Left ventricle myocardium inferior (tissue), 1 donor: ENCODE results near the gene TM4SF18. TPM values are rescaled to one million over a fixed set of nuclear protein-coding genes. Genes with fewer than 3 reads are reported as not detected.

Source experiments
- DNase-seq: peaks from one replicate; pipeline ENCODE4 v3.0.0-alpha.2; 2020
- H3K27ac ChIP-seq: fragments of 200-600 bp; replicated peaks from 2 replicates; pipeline ENCODE4 v1.8.0; 2021
- H3K27me3 ChIP-seq: fragments of 200-600 bp; 2 replicates; pipeline ENCODE4 v1.8.0; 2021; ENCODE audit warnings: low read depth
- H3K36me3 ChIP-seq: fragments of 200-600 bp; 2 replicates; pipeline ENCODE4 v1.8.0; 2021
- H3K4me1 ChIP-seq: fragments of 200-600 bp; 2 replicates; pipeline ENCODE4 v1.8.0; 2021
- H3K4me3 ChIP-seq: fragments of 200-600 bp; 2 replicates; pipeline ENCODE4 v1.8.0; 2021; ENCODE audit warnings: mild to moderate bottlenecking, moderate library complexity
- H3K9me3 ChIP-seq: fragments of 200-600 bp; replicated peaks from 2 replicates; pipeline ENCODE4 v1.8.0; 2021
- intact Hi-C: fragments of 100-400 bp; cut with micrococcal nuclease; formaldehyde crosslinking; loops from one replicate; pipeline ENCODE4 v1.11.0; 2022
- total RNA-seq: library from RNA; stranded (reverse); fragmentation: NEBNext Ultra II Directional; extraction: Animal tissue kit (Norgen Biotek cat#: 25700); gene quantifications from one replicate; pipeline ENCODE4 v1.2.1, GENCODE V29; 2021
- TF ChIP-seq, protein P1 (sequence below): fragments of 200-600 bp; IDR thresholded peaks from 2 replicates; pipeline ENCODE4 v1.8.0; 2021; ENCODE audit warnings: antibody characterized with exemption, mild to moderate bottlenecking, borderline replicate concordance
- donor health status: DM: no; HTN: yes; CAD: no; lungs with severe emphysema.

Gene TM4SF18
- total RNA-seq, 1 donor from 2014 or later: 11.2 TPM

DNA sequence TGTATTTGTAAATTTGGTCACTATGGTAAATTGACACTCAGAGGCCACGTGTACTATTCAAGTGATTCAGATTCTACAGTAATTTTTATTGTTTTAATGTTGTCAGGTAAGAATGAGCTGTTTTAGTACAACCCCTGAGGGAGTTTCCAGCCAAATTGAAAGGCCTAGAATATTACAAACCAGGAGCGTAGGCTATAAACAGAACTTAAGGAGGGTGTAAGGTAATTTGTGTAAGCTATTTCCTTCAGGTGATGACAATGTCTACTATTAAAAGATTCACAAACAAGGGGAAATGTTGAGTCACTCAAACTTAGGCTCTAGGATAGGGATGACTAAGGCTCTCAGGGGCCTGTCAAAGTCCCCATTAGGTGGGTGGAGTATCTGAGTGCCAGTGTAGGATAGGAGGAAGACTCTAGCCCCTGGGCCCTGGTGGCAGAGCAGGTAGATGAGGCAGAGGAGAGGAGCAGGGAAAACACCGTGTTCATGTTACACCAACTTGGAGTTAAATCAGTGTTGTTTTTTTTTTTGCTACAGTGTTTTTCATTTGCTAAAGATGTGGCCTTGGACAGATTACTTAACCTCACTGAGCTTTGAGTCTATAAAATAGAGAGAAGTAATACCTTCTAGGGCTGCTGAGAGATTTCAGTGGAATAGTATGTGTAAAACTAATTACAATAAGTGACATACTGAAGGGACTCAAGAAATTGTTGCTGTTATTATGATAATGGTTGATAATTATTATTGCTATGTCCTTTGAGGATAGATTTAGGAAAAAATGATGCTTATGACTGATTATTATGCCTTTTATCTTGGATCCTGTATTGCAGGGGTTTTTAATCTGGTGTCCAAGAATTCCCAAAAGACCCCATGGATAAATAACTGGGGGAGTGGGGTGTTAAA lies 33.8 kb upstream of the TM4SF18 start:
- H3K36me3 ChIP-seq: peaks cover 32% of the 10 kb centered on the region
- intact Hi-C loops: no loop called here
- TF ChIP-seq, protein P1, sequence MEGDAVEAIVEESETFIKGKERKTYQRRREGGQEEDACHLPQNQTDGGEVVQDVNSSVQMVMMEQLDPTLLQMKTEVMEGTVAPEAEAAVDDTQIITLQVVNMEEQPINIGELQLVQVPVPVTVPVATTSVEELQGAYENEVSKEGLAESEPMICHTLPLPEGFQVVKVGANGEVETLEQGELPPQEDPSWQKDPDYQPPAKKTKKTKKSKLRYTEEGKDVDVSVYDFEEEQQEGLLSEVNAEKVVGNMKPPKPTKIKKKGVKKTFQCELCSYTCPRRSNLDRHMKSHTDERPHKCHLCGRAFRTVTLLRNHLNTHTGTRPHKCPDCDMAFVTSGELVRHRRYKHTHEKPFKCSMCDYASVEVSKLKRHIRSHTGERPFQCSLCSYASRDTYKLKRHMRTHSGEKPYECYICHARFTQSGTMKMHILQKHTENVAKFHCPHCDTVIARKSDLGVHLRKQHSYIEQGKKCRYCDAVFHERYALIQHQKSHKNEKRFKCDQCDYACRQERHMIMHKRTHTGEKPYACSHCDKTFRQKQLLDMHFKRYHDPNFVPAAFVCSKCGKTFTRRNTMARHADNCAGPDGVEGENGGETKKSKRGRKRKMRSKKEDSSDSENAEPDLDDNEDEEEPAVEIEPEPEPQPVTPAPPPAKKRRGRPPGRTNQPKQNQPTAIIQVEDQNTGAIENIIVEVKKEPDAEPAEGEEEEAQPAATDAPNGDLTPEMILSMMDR: no peak
- H3K4me3 ChIP-seq: no peak overlapping the region
- peaks cover 45% of the 10 kb centered on the region for H3K4me1 ChIP-seq
- no peaks in the 10 kb centered on the region for H3K9me3 ChIP-seq
- no peak for DNase-seq
- no peaks in the 10 kb centered on the region for H3K27me3 ChIP-seq
- peak overlapping the region; percentile 45 for H3K27ac ChIP-seq

DNA sequence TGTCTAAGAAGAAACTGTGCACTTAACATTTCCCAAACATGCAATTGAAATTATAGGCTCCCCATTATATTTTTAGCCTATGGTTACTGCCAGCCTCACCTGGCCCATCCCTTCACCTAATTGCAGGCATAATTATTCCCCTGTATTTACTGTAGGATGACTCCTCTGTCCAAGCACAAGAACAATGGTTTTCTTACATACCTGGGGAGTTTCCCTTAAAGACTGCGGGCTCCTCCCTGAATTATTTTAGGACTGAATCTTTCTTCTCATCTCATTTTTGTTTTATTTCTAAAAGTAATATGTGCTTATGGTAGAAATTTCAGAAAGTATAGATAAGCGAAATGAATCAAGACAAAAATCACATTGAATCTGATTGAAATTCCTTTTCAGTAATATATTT lies 32.6 kb upstream of the TM4SF18 start:
- Histone ChIP-seq H3K4me3 (no peak overlapping the region), H3K9me3 (no peaks in the 10 kb centered on the region), H3K27ac (no peak overlapping the region), H3K4me1 (peaks cover 34% of the 10 kb centered on the region), H3K36me3 (peaks cover 21% of the 10 kb centered on the region), H3K27me3 (no peaks in the 10 kb centered on the region)
- DNase-seq: no peak
- TF ChIP-seq, protein P1: no peak
- intact Hi-C loops: no loop called here

DNA sequence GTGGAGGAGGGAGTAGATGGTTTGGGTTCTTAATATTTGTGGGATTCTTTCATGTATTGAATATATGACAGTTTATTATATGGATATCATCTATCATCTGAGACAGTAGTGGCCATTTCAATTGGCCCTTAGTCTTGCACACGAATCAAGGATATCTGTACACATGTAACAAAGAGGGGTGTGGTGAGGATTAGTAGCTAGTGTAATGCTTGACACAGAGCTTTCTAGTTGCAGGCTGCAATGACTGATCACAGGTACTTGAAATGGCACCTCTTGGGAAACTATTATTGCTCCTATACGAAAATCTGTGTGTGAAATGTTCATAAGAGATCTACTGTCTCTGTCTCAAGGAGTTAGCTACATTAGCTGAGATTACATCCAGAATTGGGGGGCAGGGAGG lies 31.2 kb upstream of the TM4SF18 start:
- no peak for DNase-seq
- peaks cover 20% of the 10 kb centered on the region for H3K4me1 ChIP-seq
- TF ChIP-seq, protein P1: no peak
- intact Hi-C loops: no loop called here
- no peaks in the 10 kb centered on the region for H3K9me3 ChIP-seq
- H3K36me3 ChIP-seq: peaks cover 9% of the 10 kb centered on the region
- no peaks in the 10 kb centered on the region for H3K27me3 ChIP-seq
- H3K4me3 ChIP-seq: no peak overlapping the region
- no peak overlapping the region for H3K27ac ChIP-seq

DNA sequence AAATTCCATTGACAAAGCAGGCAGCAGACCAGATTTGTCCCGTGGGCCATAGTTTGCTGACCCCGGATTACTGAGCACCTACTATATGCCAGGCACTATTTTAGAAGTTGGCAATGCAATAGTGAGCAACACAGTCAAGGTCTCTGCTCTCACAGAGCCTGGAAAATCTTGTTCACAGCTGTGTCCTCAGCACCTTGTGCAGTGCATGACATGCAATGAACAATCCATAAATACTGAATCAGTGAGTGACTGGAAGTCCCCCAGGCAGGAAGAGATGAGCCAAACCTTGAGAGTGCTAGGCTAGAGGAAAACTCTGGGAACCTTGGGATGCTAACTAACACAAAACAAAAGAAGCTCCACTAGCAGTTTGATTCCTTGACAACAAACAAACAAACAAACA lies 29.6 kb upstream of the TM4SF18 start:
- Histone ChIP-seq H3K27me3 (no peaks in the 10 kb centered on the region), H3K4me3 (no peak overlapping the region), H3K36me3 (no peaks in the 10 kb centered on the region), H3K9me3 (no peaks in the 10 kb centered on the region), H3K27ac (no peak overlapping the region), H3K4me1 (peaks cover 9% of the 10 kb centered on the region)
- DNase-seq: no peak
- intact Hi-C loops: no loop called here
- TF ChIP-seq, protein P1: no peak

DNA sequence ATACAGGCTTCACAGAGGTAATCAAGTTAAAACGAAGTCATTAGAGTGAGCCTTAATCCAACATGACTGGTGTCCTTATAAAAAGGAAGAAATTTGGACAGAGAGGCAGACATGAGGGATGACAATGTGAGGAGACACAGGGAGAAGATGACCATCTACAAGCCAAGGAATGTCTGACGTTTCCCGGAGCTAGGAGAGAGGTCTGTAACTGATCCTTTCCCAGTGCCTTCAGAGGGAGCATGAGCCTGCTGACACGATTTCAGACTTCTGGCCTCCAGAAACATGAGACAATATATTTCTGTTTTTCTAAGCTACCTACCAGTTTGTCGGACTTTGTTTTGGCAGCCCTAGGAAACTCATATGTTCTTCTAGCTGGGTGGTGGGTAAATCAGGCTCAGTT lies 28.9 kb upstream of the TM4SF18 start:
- H3K36me3 ChIP-seq: no peaks in the 10 kb centered on the region
- intact Hi-C loops: no loop called here
- H3K27ac ChIP-seq: no peak overlapping the region
- no peaks in the 10 kb centered on the region for H3K27me3 ChIP-seq
- H3K9me3 ChIP-seq: no peaks in the 10 kb centered on the region
- TF ChIP-seq, protein P1: no peak
- DNase-seq: no peak
- no peak overlapping the region for H3K4me3 ChIP-seq
- H3K4me1 ChIP-seq: peaks cover 9% of the 10 kb centered on the region
